HCT116 (cell line): ENCODE results near the gene C2orf76. TPM values are rescaled to one million over a fixed set of nuclear protein-coding genes. Genes with fewer than 3 reads are reported as not detected.

Experiments
- ATAC-seq: fragments of 200-7000 bp; cut with Tn5 transposase; 2 replicates; pipeline ENCODE4 v1.9.1; 2020; ENCODE audit warnings: mild to moderate bottlenecking, moderate library complexity
- BruUV-seq: library from RNA; stranded (reverse); fragments of 400-500 nt; replicated peaks from 2 replicates; lab custom pipeline; 2021; lab: Mats Ljungman, UMichigan
- CTCF ChIA-PET: fragments of 300-600 bp; sonication (Branson Sonifier 250); formaldehyde crosslinking; loops from one replicate; lab custom pipeline; 2021; ENCODE audit warnings: antibody characterized with exemption; lab: Charles Lee
- POLR2A ChIA-PET: fragments of 300-600, 350-600 bp; sonication (Branson Sonifier 250); formaldehyde crosslinking; loops from one replicate; lab custom pipeline; 2021; ENCODE audit warnings: antibody characterized with exemption; lab: Charles Lee
- RAD21 ChIA-PET, 2 experiments: fragments of 300-600 bp; sonication (Branson Sonifier 250); formaldehyde crosslinking; loops; one replicate each; lab custom pipeline; 2023; ENCODE audit warnings: low total read pairs in 2 of 2; ENCODE audit not compliant: uncharacterized antibody in 2 of 2, unreplicated experiment in 2 of 2, low non-redundant PET in 1 of 2; lab: Charles Lee
- DNase-seq: peaks from one replicate; pipeline ENCODE4 v3.0.0-alpha.2; 2010; ENCODE audit warnings: low read depth, low spot score
- H2AFZ ChIP-seq: fragments of 200-600 bp; shearing (Covaris generic), sonication (generic); 2 replicates; pipeline ENCODE4 v1.6.1; 2017; ENCODE audit warnings: low read depth, mixed run types, mixed read lengths, antibody characterized with exemption, low read length; ENCODE audit not compliant: poor library complexity, severe bottlenecking
- H3K27ac ChIP-seq: 2 replicates; pipeline ENCODE4 v1.5.1; 2012; ENCODE audit warnings: low read depth, low read length
- H3K27me3 ChIP-seq: fragments of 200-600 bp; sonication (generic); 2 replicates; pipeline ENCODE4 v1.6.1; 2016; ENCODE audit warnings: mixed run types, low read length, mixed read lengths; ENCODE audit not compliant: insufficient read depth
- H3K36me3 ChIP-seq, 2 experiments: fragments of 200-500 bp in 1 of 2; fragments of 200-600 bp in 1 of 2; sonication (Bioruptor generic) in 1 of 2; sonication (generic) in 1 of 2; 2 replicates each; pipeline versions ENCODE4 v1.5.1 to v1.6.1; 2014 to 2016; ENCODE audit warnings: low read length in 2 of 2, inconsistent platforms in 1 of 2, mixed read lengths in 1 of 2, mixed run types in 1 of 2; ENCODE audit not compliant: insufficient read depth in 2 of 2, control insufficient read depth in 1 of 2
- H3K4me1 ChIP-seq, 2 experiments: fragments of 200-600 bp in 1 of 2; sonication (generic) in 1 of 2; 2 replicates each; pipeline versions ENCODE4 v1.5.1 to v1.6.1; 2012 to 2017; ENCODE audit warnings: low read length in 2 of 2, inconsistent platforms in 1 of 2, mild to moderate bottlenecking in 1 of 2, mixed read lengths in 1 of 2, mixed run types in 1 of 2, moderate library complexity in 1 of 2; ENCODE audit not compliant: insufficient read depth in 2 of 2, control insufficient read depth in 1 of 2
- H3K4me2 ChIP-seq: fragments of 200-600 bp; sonication (generic); 2 replicates; pipeline ENCODE4 v1.6.1; 2017; ENCODE audit warnings: mixed run types, low read length, mixed read lengths
- H3K4me3 ChIP-seq, 2 experiments: fragments of 200-600 bp in 1 of 2; sonication (generic) in 1 of 2; replicated peaks in 1 of 2; 2 replicates each; pipeline ENCODE4 v1.5.1; 2011 to 2016; ENCODE audit warnings: low read length in 2 of 2, control low read depth in 1 of 2, low read depth in 1 of 2, mild to moderate bottlenecking in 1 of 2, mixed read lengths in 1 of 2, mixed run types in 1 of 2
- H3K79me2 ChIP-seq: fragments of 200-600 bp; sonication (generic); 2 replicates; pipeline ENCODE4 v1.6.1; 2017; ENCODE audit warnings: mild to moderate bottlenecking, mixed run types, low read length, moderate library complexity, mixed read lengths; ENCODE audit not compliant: insufficient read depth
- H3K9ac ChIP-seq: fragments of 200-600 bp; sonication (generic); 2 replicates; pipeline ENCODE4 v1.6.1; 2016; ENCODE audit warnings: low read length, mixed read lengths
- H3K9me2 ChIP-seq: fragments of 200-600 bp; sonication (generic), shearing (Covaris generic); 2 replicates; pipeline ENCODE4 v1.6.1; 2017; ENCODE audit warnings: mixed run types, mild to moderate bottlenecking, moderate library complexity; ENCODE audit not compliant: insufficient read depth
- H3K9me3 ChIP-seq, 2 experiments: fragments of 200-500 bp in 1 of 2; fragments of 200-600 bp in 1 of 2; sonication (Bioruptor generic) in 1 of 2; sonication (generic) in 1 of 2; 2 replicates each; pipeline ENCODE4 v1.6.1; 2014 to 2017; ENCODE audit warnings: low read length in 2 of 2, mixed read lengths in 2 of 2, inconsistent platforms in 1 of 2, low read depth in 1 of 2, mild to moderate bottlenecking in 1 of 2, mixed run types in 1 of 2, moderate library complexity in 1 of 2; ENCODE audit not compliant: control insufficient read depth in 1 of 2, insufficient read depth in 1 of 2
- H4K20me1 ChIP-seq: fragments of 200-600 bp; sonication (generic), shearing (Covaris generic); 2 replicates; pipeline ENCODE4 v1.6.1; 2017; ENCODE audit warnings: mixed run types, mild to moderate bottlenecking, moderate library complexity; ENCODE audit not compliant: insufficient read depth
- CBX3 ChIP-seq: IDR thresholded peaks from 2 replicates; pipeline ENCODE4 v1.6.1; 2012; ENCODE audit warnings: low read depth
- CEBPB ChIP-seq: IDR thresholded peaks from 2 replicates; pipeline ENCODE4 v1.6.1; 2012; ENCODE audit warnings: low read depth
- EGR1 ChIP-seq: IDR thresholded peaks from 2 replicates; pipeline ENCODE4 v1.6.1; 2012; ENCODE audit warnings: low read depth
- ELF1 ChIP-seq: IDR thresholded peaks from 2 replicates; pipeline ENCODE4 v1.6.1; 2012; ENCODE audit warnings: low read depth, borderline replicate concordance
- EZH2 ChIP-seq: fragments of 200-600 bp; sonication (generic); IDR thresholded peaks from 2 replicates; pipeline ENCODE4 v1.6.1; 2017; ENCODE audit warnings: antibody characterized with exemption, mixed run types
- EZH2phosphoT487 ChIP-seq: fragments of 200-600 bp; IDR thresholded peaks from 2 replicates; pipeline ENCODE4 v1.6.1; 2018; ENCODE audit warnings: antibody characterized with exemption, borderline replicate concordance
- JUND ChIP-seq: IDR thresholded peaks from 2 replicates; pipeline ENCODE4 v1.6.1; 2012
- POLR2A ChIP-seq: IDR thresholded peaks from 2 replicates; pipeline ENCODE4 v1.7.0; 2011; ENCODE audit warnings: borderline replicate concordance; ENCODE audit not compliant: insufficient read depth, insufficient read length; ENCODE audit errors: extremely low read depth
- POLR2AphosphoS5 ChIP-seq: IDR thresholded peaks from 2 replicates; pipeline ENCODE4 v1.6.1; 2011; ENCODE audit warnings: mild to moderate bottlenecking, low read depth, low read length, moderate library complexity
- RAD21 ChIP-seq: IDR thresholded peaks from 2 replicates; pipeline ENCODE4 v1.6.1; 2012; ENCODE audit warnings: low read depth, mild to moderate bottlenecking
- SRF ChIP-seq: IDR thresholded peaks from 2 replicates; pipeline ENCODE4 v1.6.1; 2012; ENCODE audit warnings: low read depth
- TCF7L2 ChIP-seq: IDR thresholded peaks from 2 replicates; pipeline ENCODE4 v1.7.0; 2011; ENCODE audit warnings: borderline replicate concordance, inconsistent platforms; ENCODE audit not compliant: insufficient read depth, insufficient read length; ENCODE audit errors: extremely low read depth
- YY1 ChIP-seq: IDR thresholded peaks from 2 replicates; pipeline ENCODE4 v1.6.1; 2011; ENCODE audit warnings: low read length, low read depth, moderate library complexity, mild to moderate bottlenecking; ENCODE audit not compliant: insufficient replicate concordance; ENCODE audit errors: extremely low read depth
- ZFX ChIP-seq: fragments of 450-650 bp; IDR thresholded peaks from 2 replicates; pipeline ENCODE4 v1.6.1; 2017
- ZNF274 ChIP-seq: fragments of 200-500 bp; sonication (Bioruptor generic); IDR thresholded peaks from 2 replicates; pipeline ENCODE4 v1.6.1; 2014; ENCODE audit warnings: mild to moderate bottlenecking, low read depth, low read length, inconsistent platforms
- intact Hi-C: fragments of 100-400 bp; cut with micrococcal nuclease; formaldehyde crosslinking; loops from 2 replicates; pipeline ENCODE4 v1.10.0; 2022
- total RNA-seq: library from RNA; stranded (reverse); gene quantifications from one replicate; pipeline ENCODE4 v1.2.1, GENCODE V29; 2021; ENCODE audit not compliant: unreplicated experiment
- TF ChIP-seq, protein P1 (sequence below): IDR thresholded peaks from 2 replicates; pipeline ENCODE4 v1.6.1; 2012
- TF ChIP-seq, protein P2 (sequence below), 3 experiments: fragments of 200-600 bp in 1 of 3; sonication (generic) in 1 of 3; IDR thresholded peaks in 2 of 3; conservative IDR thresholded peaks in 1 of 3; 2 replicates each; pipeline ENCODE4 v1.5.1; 2012 to 2017; ENCODE audit warnings: low read depth in 2 of 3, low read length in 2 of 3, antibody characterized with exemption in 1 of 3, borderline replicate concordance in 1 of 3, control low read depth in 1 of 3, mild to moderate bottlenecking in 1 of 3, mixed read lengths in 1 of 3, mixed run types in 1 of 3, moderate library complexity in 1 of 3; ENCODE audit not compliant: insufficient read depth in 1 of 3
- TF ChIP-seq, protein P3 (sequence below): IDR thresholded peaks from 2 replicates; pipeline ENCODE4 v1.6.1; 2011; ENCODE audit warnings: mild to moderate bottlenecking, low read length, moderate library complexity; ENCODE audit not compliant: insufficient replicate concordance; ENCODE audit errors: extremely low read depth
- TF ChIP-seq, protein P4 (sequence below): IDR thresholded peaks from 2 replicates; pipeline ENCODE4 v1.6.1; 2012; ENCODE audit warnings: low read depth
- TF ChIP-seq, protein P5 (sequence below): IDR thresholded peaks from 2 replicates; pipeline ENCODE4 v1.6.1; 2012

The C2orf76 gene
- total RNA-seq, 1 experiment from 2014 or later = 10.5 TPM

DNA sequence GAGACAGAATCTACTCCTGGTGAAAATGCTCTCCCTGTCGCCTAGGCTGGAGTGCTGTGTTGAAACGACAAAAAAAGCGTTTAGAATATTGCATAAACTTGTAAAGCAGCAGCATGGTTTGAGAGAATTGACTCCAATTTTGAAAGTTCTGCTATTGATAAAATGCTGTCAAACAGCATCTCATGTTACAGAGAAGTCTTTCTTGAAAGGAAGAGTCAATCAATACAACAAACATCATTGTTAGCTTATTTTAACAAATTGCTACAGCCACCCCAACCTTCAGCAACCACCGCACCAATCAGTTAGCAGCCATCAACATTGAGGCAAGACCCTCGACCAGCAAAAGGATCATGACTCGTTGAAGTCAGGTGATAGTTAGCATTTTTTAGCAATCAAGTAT lies 6.9 kb downstream of the C2orf76 start:
- H2AFZ ChIP-seq = no peak overlapping the region
- H3K27ac ChIP-seq = no peak overlapping the region
- DNase-seq = no peak
- H3K4me1 ChIP-seq = no peaks in the 10 kb centered on the region
- H3K9ac ChIP-seq = no peak overlapping the region
- no peak overlapping the region for H3K4me2 ChIP-seq
- H3K36me3 ChIP-seq = no peaks in the 10 kb centered on the region
- no peaks in the 10 kb centered on the region for H3K9me3 ChIP-seq
- ATAC-seq = no peak
- H4K20me1 ChIP-seq = no peaks in the 10 kb centered on the region
- RAD21 ChIA-PET = no interaction called here
- CTCF ChIA-PET = no interaction called here
- H3K79me2 ChIP-seq = peaks cover under 1% of the 10 kb centered on the region; the same call in 1 of the 2 replicates
- H3K27me3 ChIP-seq = no peaks in the 10 kb centered on the region
- intact Hi-C loops = no loop called here
- TF ChIP-seq EZH2phosphoT487 = no peak
- TF ChIP-seq, protein P1, sequence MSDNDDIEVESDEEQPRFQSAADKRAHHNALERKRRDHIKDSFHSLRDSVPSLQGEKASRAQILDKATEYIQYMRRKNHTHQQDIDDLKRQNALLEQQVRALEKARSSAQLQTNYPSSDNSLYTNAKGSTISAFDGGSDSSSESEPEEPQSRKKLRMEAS = no peak
- TF ChIP-seq, protein P2, sequence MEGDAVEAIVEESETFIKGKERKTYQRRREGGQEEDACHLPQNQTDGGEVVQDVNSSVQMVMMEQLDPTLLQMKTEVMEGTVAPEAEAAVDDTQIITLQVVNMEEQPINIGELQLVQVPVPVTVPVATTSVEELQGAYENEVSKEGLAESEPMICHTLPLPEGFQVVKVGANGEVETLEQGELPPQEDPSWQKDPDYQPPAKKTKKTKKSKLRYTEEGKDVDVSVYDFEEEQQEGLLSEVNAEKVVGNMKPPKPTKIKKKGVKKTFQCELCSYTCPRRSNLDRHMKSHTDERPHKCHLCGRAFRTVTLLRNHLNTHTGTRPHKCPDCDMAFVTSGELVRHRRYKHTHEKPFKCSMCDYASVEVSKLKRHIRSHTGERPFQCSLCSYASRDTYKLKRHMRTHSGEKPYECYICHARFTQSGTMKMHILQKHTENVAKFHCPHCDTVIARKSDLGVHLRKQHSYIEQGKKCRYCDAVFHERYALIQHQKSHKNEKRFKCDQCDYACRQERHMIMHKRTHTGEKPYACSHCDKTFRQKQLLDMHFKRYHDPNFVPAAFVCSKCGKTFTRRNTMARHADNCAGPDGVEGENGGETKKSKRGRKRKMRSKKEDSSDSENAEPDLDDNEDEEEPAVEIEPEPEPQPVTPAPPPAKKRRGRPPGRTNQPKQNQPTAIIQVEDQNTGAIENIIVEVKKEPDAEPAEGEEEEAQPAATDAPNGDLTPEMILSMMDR (IDR thresholded peaks at IDR 0.05 in 2 of 3, conservative IDR thresholded peaks at IDR 0.05 in 1 of 3; ENCODE audit: borderline replicate concordance in 1 of 3, insufficient read depth in 1 of 3, low read depth in 2 of 3, low read length in 2 of 3) = no peak
- TF ChIP-seq, protein P3, sequence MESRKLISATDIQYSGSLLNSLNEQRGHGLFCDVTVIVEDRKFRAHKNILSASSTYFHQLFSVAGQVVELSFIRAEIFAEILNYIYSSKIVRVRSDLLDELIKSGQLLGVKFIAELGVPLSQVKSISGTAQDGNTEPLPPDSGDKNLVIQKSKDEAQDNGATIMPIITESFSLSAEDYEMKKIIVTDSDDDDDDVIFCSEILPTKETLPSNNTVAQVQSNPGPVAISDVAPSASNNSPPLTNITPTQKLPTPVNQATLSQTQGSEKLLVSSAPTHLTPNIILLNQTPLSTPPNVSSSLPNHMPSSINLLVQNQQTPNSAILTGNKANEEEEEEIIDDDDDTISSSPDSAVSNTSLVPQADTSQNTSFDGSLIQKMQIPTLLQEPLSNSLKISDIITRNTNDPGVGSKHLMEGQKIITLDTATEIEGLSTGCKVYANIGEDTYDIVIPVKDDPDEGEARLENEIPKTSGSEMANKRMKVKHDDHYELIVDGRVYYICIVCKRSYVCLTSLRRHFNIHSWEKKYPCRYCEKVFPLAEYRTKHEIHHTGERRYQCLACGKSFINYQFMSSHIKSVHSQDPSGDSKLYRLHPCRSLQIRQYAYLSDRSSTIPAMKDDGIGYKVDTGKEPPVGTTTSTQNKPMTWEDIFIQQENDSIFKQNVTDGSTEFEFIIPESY = no peak
- TF ChIP-seq CEBPB = no peak
- no peak for TF ChIP-seq EZH2
- TF ChIP-seq, protein P4, sequence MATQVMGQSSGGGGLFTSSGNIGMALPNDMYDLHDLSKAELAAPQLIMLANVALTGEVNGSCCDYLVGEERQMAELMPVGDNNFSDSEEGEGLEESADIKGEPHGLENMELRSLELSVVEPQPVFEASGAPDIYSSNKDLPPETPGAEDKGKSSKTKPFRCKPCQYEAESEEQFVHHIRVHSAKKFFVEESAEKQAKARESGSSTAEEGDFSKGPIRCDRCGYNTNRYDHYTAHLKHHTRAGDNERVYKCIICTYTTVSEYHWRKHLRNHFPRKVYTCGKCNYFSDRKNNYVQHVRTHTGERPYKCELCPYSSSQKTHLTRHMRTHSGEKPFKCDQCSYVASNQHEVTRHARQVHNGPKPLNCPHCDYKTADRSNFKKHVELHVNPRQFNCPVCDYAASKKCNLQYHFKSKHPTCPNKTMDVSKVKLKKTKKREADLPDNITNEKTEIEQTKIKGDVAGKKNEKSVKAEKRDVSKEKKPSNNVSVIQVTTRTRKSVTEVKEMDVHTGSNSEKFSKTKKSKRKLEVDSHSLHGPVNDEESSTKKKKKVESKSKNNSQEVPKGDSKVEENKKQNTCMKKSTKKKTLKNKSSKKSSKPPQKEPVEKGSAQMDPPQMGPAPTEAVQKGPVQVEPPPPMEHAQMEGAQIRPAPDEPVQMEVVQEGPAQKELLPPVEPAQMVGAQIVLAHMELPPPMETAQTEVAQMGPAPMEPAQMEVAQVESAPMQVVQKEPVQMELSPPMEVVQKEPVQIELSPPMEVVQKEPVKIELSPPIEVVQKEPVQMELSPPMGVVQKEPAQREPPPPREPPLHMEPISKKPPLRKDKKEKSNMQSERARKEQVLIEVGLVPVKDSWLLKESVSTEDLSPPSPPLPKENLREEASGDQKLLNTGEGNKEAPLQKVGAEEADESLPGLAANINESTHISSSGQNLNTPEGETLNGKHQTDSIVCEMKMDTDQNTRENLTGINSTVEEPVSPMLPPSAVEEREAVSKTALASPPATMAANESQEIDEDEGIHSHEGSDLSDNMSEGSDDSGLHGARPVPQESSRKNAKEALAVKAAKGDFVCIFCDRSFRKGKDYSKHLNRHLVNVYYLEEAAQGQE = no peak
- no peak for TF ChIP-seq POLR2A
- no peak for TF ChIP-seq ELF1
- TF ChIP-seq ZFX = no peak
- TF ChIP-seq EGR1 = no peak
- no peak for TF ChIP-seq JUND
- no peak for TF ChIP-seq YY1
- no peak for TF ChIP-seq SRF
- no peak for TF ChIP-seq CBX3
- no peak for TF ChIP-seq ZNF274
- TF ChIP-seq, protein P5, sequence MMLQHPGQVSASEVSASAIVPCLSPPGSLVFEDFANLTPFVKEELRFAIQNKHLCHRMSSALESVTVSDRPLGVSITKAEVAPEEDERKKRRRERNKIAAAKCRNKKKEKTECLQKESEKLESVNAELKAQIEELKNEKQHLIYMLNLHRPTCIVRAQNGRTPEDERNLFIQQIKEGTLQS = no peak
- TF ChIP-seq POLR2AphosphoS5 = no peak
- no peak for TF ChIP-seq RAD21
- no peak for TF ChIP-seq TCF7L2
- H3K4me3 ChIP-seq = no peak overlapping the region
- no TSS peak for BruUV-seq
- POLR2A ChIA-PET = no interaction called here
- no peaks in the 10 kb centered on the region for H3K9me2 ChIP-seq
